Measurements from ENCODE around the gene TAS2R4. TPM values are rescaled to one million over a fixed set of nuclear protein-coding genes. Genes with fewer than 3 reads are reported as not detected.
A peak's percentile ranks its signal among the peaks of the same experiment; 100 is the strongest.
"Not testable (repeated sequence)": the region's sequence is repeated elsewhere in the genome, so short reads cannot be mapped to it uniquely, and the experiment has no call there.

The TAS2R4 gene
- total and polyA plus RNA-seq, 5 donors from 2014 or later, result 0.32 TPM; not detected in 4

DNA sequence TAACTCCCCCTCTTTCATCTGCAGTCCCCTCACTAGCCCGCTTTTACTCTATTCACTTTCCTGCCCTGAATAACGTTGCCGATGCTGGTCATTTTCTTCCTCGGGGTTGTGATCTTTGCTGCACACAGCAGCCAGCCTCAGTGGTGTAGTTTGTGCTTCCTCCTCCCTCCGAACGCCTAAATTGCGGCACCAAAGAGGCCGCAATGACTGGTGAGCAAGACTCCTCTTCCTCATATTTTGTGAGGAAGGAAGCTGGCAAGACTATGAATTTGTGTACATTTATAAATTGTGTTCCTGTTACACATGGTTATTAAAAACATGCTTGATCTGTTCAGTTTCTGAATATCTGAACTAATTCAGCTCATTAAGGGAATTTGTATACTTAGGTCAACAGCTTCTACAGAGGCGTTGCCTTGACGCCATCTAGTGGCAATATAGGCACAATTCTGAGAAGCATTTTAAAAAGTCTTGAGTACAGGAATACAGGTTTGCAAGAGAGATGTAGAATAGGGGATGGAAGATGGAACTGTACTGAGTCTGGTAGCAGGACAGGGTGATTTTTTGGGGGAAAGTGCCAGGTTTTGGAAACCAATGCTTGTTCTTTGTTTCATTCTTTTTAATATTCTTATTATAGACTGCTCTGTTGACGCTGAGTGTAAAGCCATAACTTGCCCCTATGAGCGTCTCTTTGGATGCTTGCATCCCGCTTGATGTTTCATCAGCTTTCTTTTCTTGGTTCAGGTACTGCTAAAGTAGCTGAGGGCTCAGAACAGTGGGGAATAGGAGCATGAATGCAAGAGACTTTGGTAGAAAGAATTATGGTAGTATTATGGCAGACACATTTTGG lies 9.5 kb downstream of the TAS2R4 start:
- Mint-ChIP-seq H3K27ac (no peak overlapping the region), H3K36me3 (peaks cover 13% of the 10 kb centered on the region), H3K4me1 (peaks cover 0 to 4% (median 3%) of the 10 kb centered on the region in 4 donors), H3K27me3 (no peaks in the 10 kb centered on the region), H3K4me3 (no peak overlapping the region), H3K9me3 (no peaks in the 10 kb centered on the region)
- DNase-seq (peak; percentile 2 to 68 (median 34)), ATAC-seq (ENCODE audit: low read depth in 2 of 2) (no peak)
- Histone ChIP-seq H3K9me3 (ENCODE audit: control insufficient read depth in 2 of 2, low read length in 2 of 2) (no peaks in the 10 kb centered on the region), H3K27me3 (ENCODE audit: control insufficient read depth, insufficient read depth, low read length) (no peaks in the 10 kb centered on the region), H3K4me3 (ENCODE audit: low read depth, low read length) (no peak overlapping the region), H3K36me3 (ENCODE audit: control insufficient read depth, insufficient read depth, low read length) (peaks cover 3% of the 10 kb centered on the region), H3K4me1 (ENCODE audit: control insufficient read depth, insufficient read depth, low read length, poor library complexity, severe bottlenecking) (no peaks in the 10 kb centered on the region), H3K27ac (ENCODE audit: insufficient read depth, low read length, poor library complexity, severe bottlenecking) (no peak overlapping the region)

DNA sequence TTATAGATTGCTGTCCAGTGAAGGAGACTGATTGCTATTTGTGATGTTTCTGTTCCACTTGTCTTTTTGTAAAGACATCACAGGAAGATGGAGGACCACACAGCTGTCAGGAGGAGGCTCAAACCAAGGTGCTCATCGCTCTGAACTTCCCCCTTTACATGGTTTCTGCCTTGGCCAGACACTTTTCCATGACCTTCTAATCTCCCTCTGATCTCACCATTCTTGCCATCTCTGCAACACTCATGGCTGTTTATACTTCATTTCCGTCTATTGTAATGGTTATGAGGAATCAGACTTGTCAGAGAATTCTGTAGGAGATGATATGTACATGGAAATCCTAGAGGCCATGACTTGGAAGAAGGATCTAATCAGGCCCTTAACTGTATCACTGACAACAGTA lies 11.8 kb downstream of the TAS2R4 start:
- H3K4me3 ChIP-seq (ENCODE audit: low read depth, low read length), result no peak overlapping the region
- Mint-ChIP-seq H3K9me3 (no peaks in the 10 kb centered on the region), H3K27me3 (no peaks in the 10 kb centered on the region), H3K4me1 (peaks cover 0 to 4% (median 3%) of the 10 kb centered on the region in 4 donors), H3K27ac (no peak overlapping the region), H3K4me3 (no peak overlapping the region), H3K36me3 (peaks cover 20% of the 10 kb centered on the region)
- DNase-seq, result no peak
- H3K4me1 ChIP-seq (ENCODE audit: control insufficient read depth, insufficient read depth, low read length, poor library complexity, severe bottlenecking), result no peaks in the 10 kb centered on the region
- H3K27ac ChIP-seq (ENCODE audit: insufficient read depth, low read length, poor library complexity, severe bottlenecking), result no peak overlapping the region
- H3K36me3 ChIP-seq (ENCODE audit: control insufficient read depth, insufficient read depth, low read length), result peaks cover 3% of the 10 kb centered on the region
- ATAC-seq (ENCODE audit: low read depth in 2 of 2), result no peak
- no peaks in the 10 kb centered on the region for H3K27me3 ChIP-seq (ENCODE audit: control insufficient read depth, insufficient read depth, low read length)
- no peaks in the 10 kb centered on the region for H3K9me3 ChIP-seq (ENCODE audit: control insufficient read depth in 2 of 2, low read length in 2 of 2)

DNA sequence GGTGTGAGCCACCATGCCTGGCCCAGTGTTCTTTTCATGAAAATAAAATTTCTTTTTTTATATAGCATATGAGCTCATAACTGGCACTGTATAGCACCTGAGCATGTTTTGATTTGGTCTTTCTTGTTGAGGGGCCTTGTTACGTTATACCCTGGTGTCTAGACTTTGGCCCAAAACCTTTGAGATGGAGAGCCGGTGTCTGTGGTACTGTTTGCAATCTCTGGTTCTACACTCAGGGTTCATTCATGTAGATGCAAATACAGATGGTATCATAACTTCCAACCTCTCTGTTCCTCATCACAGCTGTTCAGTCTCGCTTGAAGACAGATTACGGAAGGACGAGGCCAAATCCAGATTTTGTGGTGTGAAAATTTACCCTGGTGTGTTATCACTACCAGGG lies 13.4 kb downstream of the TAS2R4 start, which contains the start of gene TAS2R5:
TSS of gene TAS2R5 (plus strand) at position 301 of the 400 bp plus-strand sequence. CDS start 145 bp downstream, outside the sequence.
- Mint-ChIP-seq H3K9me3 (no peaks in the 10 kb centered on the region), H3K4me3 (no peak within 1 kb of the TSS), H3K4me1 (peaks cover 0 to 4% (median 3%) of the 10 kb centered on the region in 4 donors), H3K27me3 (no peaks in the 10 kb centered on the region), H3K36me3 (peaks cover 24% of the 10 kb centered on the region), H3K27ac (no peak within 1 kb of the TSS)
- Histone ChIP-seq H3K27ac (ENCODE audit: insufficient read depth, low read length, poor library complexity, severe bottlenecking) (no peak within 1 kb of the TSS), H3K9me3 (ENCODE audit: control insufficient read depth in 2 of 2, low read length in 2 of 2) (no peaks in the 10 kb centered on the region), H3K27me3 (ENCODE audit: control insufficient read depth, insufficient read depth, low read length) (no peaks in the 10 kb centered on the region), H3K4me3 (ENCODE audit: low read depth, low read length) (no peak within 1 kb of the TSS), H3K4me1 (ENCODE audit: control insufficient read depth, insufficient read depth, low read length, poor library complexity, severe bottlenecking) (no peaks in the 10 kb centered on the region), H3K36me3 (ENCODE audit: control insufficient read depth, insufficient read depth, low read length) (peaks cover 3% of the 10 kb centered on the region)
- DNase-seq (no peak), ATAC-seq (ENCODE audit: low read depth in 2 of 2) (no peak)

DNA sequence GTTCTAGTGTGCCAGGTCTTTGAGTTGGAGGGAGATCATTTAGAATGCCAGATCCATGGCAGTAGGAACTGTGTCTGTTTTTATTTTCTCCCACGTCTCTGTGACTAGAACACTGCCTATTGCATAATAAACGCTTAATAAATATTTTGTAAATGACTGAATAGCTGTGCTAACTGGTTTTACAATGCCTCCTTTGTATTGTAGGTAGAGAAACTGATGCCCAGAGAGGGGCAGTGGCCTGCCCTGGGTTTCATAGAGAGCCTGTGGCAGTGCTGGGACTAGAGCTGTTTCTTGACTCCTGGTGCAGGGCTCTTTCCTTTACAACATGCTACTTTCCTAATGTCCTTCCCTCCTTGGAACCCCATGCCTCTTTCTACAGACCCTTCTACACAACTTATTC lies 16.1 kb downstream of the TAS2R4 start:
- H3K9me3 Mint-ChIP-seq, result peaks cover 0 to 4% (median 0%) of the 10 kb centered on the region in 7 donors
- DNase-seq, result no peak
- H3K4me1 ChIP-seq (ENCODE audit: control insufficient read depth, insufficient read depth, low read length, poor library complexity, severe bottlenecking), result no peaks in the 10 kb centered on the region
- H3K9me3 ChIP-seq (ENCODE audit: control insufficient read depth in 2 of 2, low read length in 2 of 2), result no peaks in the 10 kb centered on the region
- H3K36me3 ChIP-seq (ENCODE audit: control insufficient read depth, insufficient read depth, low read length), result peaks cover 3% of the 10 kb centered on the region
- H3K27me3 ChIP-seq (ENCODE audit: control insufficient read depth, insufficient read depth, low read length), result no peaks in the 10 kb centered on the region
- no peak overlapping the region for H3K27ac ChIP-seq (ENCODE audit: insufficient read depth, low read length, poor library complexity, severe bottlenecking)
- peaks cover 0 to 3% (median 0%) of the 10 kb centered on the region in 4 donors for H3K4me1 Mint-ChIP-seq
- peaks cover 29% of the 10 kb centered on the region for H3K36me3 Mint-ChIP-seq
- H3K27me3 Mint-ChIP-seq, result no peaks in the 10 kb centered on the region
- no peak overlapping the region for H3K27ac Mint-ChIP-seq
- no peak for ATAC-seq (ENCODE audit: low read depth in 2 of 2)
- no peak overlapping the region for H3K4me3 ChIP-seq (ENCODE audit: low read depth, low read length)
- no peak overlapping the region for H3K4me3 Mint-ChIP-seq

DNA sequence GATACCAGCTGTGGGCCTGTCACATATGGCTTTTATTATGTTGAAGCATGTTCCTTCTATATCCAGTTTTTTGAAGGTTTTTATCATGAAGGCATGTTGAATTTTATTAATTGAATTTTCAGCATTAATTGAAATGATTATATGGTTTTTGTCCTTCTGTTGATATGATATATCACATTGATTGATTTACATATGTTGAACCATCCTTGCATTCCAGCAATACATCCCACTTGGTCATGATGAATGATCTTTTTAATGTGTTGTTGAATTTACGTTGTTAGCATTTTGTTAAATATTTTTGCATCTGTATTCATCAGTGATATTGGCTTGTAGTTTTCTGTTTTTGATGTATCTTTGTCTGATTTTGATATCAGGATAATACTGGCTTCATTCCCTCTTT lies 43.6 kb downstream of the TAS2R4 start:
- H3K9me3 Mint-ChIP-seq, result peaks cover 0 to 48% (median 17%) of the 10 kb centered on the region in 7 donors

DNA sequence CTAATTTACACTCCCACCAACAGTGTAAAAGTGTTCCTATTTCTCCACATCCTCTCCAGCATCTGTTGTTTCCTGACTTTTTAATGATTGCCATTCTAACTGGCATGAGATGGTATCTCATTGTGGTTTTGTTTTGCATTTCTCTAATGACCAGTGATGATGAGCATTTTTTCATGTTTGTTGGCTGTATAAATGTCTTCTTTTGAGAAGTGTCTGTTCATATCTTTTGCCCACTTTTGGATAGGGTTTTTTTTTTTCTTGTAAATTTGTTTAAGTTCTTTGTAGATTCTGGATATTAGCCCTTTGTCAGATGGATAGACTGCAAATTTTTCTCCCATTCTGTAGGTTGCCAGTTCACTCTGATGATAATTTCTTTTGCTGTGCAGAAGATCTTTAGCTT lies 46.0 kb downstream of the TAS2R4 start:
- H3K9me3 ChIP-seq (ENCODE audit: control insufficient read depth in 2 of 2, low read length in 2 of 2), result peaks cover 13 to 19% of the 10 kb centered on the region in 2 experiments
- H3K36me3 ChIP-seq (ENCODE audit: control insufficient read depth, insufficient read depth, low read length); H3K27me3 ChIP-seq (ENCODE audit: control insufficient read depth, insufficient read depth, low read length); ATAC-seq (ENCODE audit: low read depth in 2 of 2); H3K4me3 Mint-ChIP-seq; H3K36me3 Mint-ChIP-seq; DNase-seq; H3K27ac ChIP-seq (ENCODE audit: insufficient read depth, low read length, poor library complexity, severe bottlenecking); H3K4me1 Mint-ChIP-seq; H3K4me3 ChIP-seq (ENCODE audit: low read depth, low read length); H3K27me3 Mint-ChIP-seq; H3K4me1 ChIP-seq (ENCODE audit: control insufficient read depth, insufficient read depth, low read length, poor library complexity, severe bottlenecking); H3K27ac Mint-ChIP-seq: not testable (repeated sequence)
- H3K9me3 Mint-ChIP-seq, result peaks cover 0 to 48% (median 18%) of the 10 kb centered on the region in 7 donors

More for the DNA sequence above, 43.6 kb downstream of the TAS2R4 start:
- no peak overlapping the region for H3K27ac Mint-ChIP-seq
- H3K27me3 ChIP-seq (ENCODE audit: control insufficient read depth, insufficient read depth, low read length), result no peaks in the 10 kb centered on the region
- H3K9me3 ChIP-seq (ENCODE audit: control insufficient read depth in 2 of 2, low read length in 2 of 2), result peaks cover 13 to 19% of the 10 kb centered on the region in 2 experiments
- peaks cover 9% of the 10 kb centered on the region for H3K36me3 Mint-ChIP-seq
- DNase-seq, result no peak
- no peak for ATAC-seq (ENCODE audit: low read depth in 2 of 2)
- H3K36me3 ChIP-seq (ENCODE audit: control insufficient read depth, insufficient read depth, low read length), result no peaks in the 10 kb centered on the region
- no peaks in the 10 kb centered on the region for H3K4me1 ChIP-seq (ENCODE audit: control insufficient read depth, insufficient read depth, low read length, poor library complexity, severe bottlenecking)
- H3K27ac ChIP-seq (ENCODE audit: insufficient read depth, low read length, poor library complexity, severe bottlenecking), result no peak overlapping the region
- H3K4me3 Mint-ChIP-seq, result no peak overlapping the region
- peaks cover 4% of the 10 kb centered on the region for H3K27me3 Mint-ChIP-seq
- H3K4me3 ChIP-seq (ENCODE audit: low read depth, low read length), result no peak overlapping the region
- H3K4me1 Mint-ChIP-seq, result no peaks in the 10 kb centered on the region
